Neural progenitor cell (in vitro differentiated cells): ENCODE data around the gene FYB2.

Experiments used
- EZH2 ChIP-seq: fragments of 200-600 bp; sonication (generic); IDR thresholded peaks from 2 replicates; pipeline ENCODE4 v1.6.1; 2017; ENCODE audit warnings: antibody characterized with exemption, mild to moderate bottlenecking, moderate library complexity
- EZH2phosphoT487 ChIP-seq: fragments of 200-600 bp; sonication (generic); IDR thresholded peaks from 2 replicates; pipeline ENCODE4 v1.6.1; 2017; ENCODE audit warnings: antibody characterized with exemption
- TF ChIP-seq, protein P1 (sequence below): fragments of 200-600 bp; sonication (generic); IDR thresholded peaks from 2 replicates; pipeline ENCODE4 v1.5.1; 2017; ENCODE audit warnings: antibody characterized with exemption, mild to moderate bottlenecking

DNA sequence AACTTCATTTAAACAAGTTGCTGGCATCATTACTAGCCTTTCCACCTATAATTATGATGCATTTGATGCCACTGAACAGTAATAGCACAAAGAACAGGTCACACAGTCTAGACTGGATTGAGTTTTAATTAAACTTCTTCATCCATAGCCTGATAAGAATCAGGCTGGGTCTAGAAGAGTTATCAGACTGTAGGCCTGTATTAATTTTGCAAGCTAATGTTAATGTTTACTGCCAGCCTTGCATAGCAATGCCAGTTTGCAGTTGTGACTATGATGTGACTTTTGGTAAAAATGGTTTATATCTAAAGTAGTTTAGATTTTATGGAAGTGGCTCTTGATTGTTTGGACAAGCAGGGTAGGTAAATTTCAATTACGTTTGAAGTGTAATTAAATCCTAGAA is 106.1 kb downstream of the FYB2 start:
- TF ChIP-seq EZH2phosphoT487 (no peak), EZH2 (no peak)
- TF ChIP-seq, protein P1, sequence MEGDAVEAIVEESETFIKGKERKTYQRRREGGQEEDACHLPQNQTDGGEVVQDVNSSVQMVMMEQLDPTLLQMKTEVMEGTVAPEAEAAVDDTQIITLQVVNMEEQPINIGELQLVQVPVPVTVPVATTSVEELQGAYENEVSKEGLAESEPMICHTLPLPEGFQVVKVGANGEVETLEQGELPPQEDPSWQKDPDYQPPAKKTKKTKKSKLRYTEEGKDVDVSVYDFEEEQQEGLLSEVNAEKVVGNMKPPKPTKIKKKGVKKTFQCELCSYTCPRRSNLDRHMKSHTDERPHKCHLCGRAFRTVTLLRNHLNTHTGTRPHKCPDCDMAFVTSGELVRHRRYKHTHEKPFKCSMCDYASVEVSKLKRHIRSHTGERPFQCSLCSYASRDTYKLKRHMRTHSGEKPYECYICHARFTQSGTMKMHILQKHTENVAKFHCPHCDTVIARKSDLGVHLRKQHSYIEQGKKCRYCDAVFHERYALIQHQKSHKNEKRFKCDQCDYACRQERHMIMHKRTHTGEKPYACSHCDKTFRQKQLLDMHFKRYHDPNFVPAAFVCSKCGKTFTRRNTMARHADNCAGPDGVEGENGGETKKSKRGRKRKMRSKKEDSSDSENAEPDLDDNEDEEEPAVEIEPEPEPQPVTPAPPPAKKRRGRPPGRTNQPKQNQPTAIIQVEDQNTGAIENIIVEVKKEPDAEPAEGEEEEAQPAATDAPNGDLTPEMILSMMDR: no peak
